ENCODE results near the gene PDE1C. TPM values are rescaled to one million over a fixed set of nuclear protein-coding genes. Genes with fewer than 3 reads are reported as not detected.
"Not testable (repeated sequence)": the region's sequence is repeated elsewhere in the genome, so short reads cannot be mapped to it uniquely, and the experiment has no call there.

Gene PDE1C
- total RNA-seq, 6 experiments from 2014 or later: 0.19 to 1.9 (median 1.2) TPM

GRCh38 chr7:31851119-31851518, 219.1 kb downstream of the PDE1C start:
- no peak for DNase-seq
- Mint-ChIP-seq H3K27ac (no peak overlapping the region), H3K9me3 (peaks cover 10% of the 10 kb centered on the region; the same call in 1 of the 2 replicates), H3K36me3 (ENCODE audit: low read depth) (no peaks in the 10 kb centered on the region; the same call in 1 of the 2 replicates), H3K4me3 (no peak overlapping the region), H3K27me3 (ENCODE audit: insufficient read depth) (no peaks in the 10 kb centered on the region), H3K4me1 (ENCODE audit: low read depth) (no peaks in the 10 kb centered on the region)
- TF ChIP-seq CTCF (IDR thresholded peaks at IDR 0.05): no peak

- no peaks in the 10 kb centered on the region for H3K27me3 Mint-ChIP-seq (ENCODE audit: insufficient read depth)
- H3K4me3 Mint-ChIP-seq: no peak overlapping the region
- no peak for TF ChIP-seq CTCF (IDR thresholded peaks at IDR 0.05)
- no peak for DNase-seq
- H3K27ac Mint-ChIP-seq: no peak overlapping the region
- no peaks in the 10 kb centered on the region for H3K4me1 Mint-ChIP-seq (ENCODE audit: low read depth)
- peaks cover 10% of the 10 kb centered on the region; the same call in 1 of the 2 replicates for H3K9me3 Mint-ChIP-seq
- H3K36me3 Mint-ChIP-seq (ENCODE audit: low read depth): no peaks in the 10 kb centered on the region; the same call in 1 of the 2 replicates
Measured at GRCh38 chr7:31850601-31851000, 219.6 kb downstream of the PDE1C start.

GRCh38 chr7:31850066-31850465, 220.1 kb downstream of the PDE1C start:
- Mint-ChIP-seq H3K4me1 (ENCODE audit: low read depth) (no peaks in the 10 kb centered on the region), H3K36me3 (ENCODE audit: low read depth) (no peaks in the 10 kb centered on the region; the same call in 1 of the 2 replicates), H3K9me3 (peaks cover 13% of the 10 kb centered on the region), H3K4me3 (no peak overlapping the region), H3K27me3 (ENCODE audit: insufficient read depth) (no peaks in the 10 kb centered on the region), H3K27ac (no peak overlapping the region)
- DNase-seq: no peak
- no peak for TF ChIP-seq CTCF (IDR thresholded peaks at IDR 0.05)

GRCh38 chr7:31835471-31835870, 234.7 kb downstream of the PDE1C start:
- no peaks in the 10 kb centered on the region for H3K36me3 Mint-ChIP-seq (ENCODE audit: low read depth)
- no peak for DNase-seq
- H3K27ac Mint-ChIP-seq: no peak overlapping the region
- H3K9me3 Mint-ChIP-seq: peaks cover 35% of the 10 kb centered on the region
- H3K4me1 Mint-ChIP-seq (ENCODE audit: low read depth): no peaks in the 10 kb centered on the region
- H3K4me3 Mint-ChIP-seq: no peak overlapping the region
- H3K27me3 Mint-ChIP-seq (ENCODE audit: insufficient read depth): no peaks in the 10 kb centered on the region
- TF ChIP-seq CTCF (IDR thresholded peaks at IDR 0.05): no peak

- H3K27me3 Mint-ChIP-seq (ENCODE audit: insufficient read depth); H3K27ac Mint-ChIP-seq; DNase-seq; H3K4me3 Mint-ChIP-seq; H3K36me3 Mint-ChIP-seq (ENCODE audit: low read depth); H3K4me1 Mint-ChIP-seq (ENCODE audit: low read depth): not testable (repeated sequence)
- H3K9me3 Mint-ChIP-seq: peaks cover 39% of the 10 kb centered on the region
Measured at GRCh38 chr7:31833625-31834024, 236.6 kb downstream of the PDE1C start.

GRCh38 chr7:31828520-31828919, 241.7 kb downstream of the PDE1C start:
- DNase-seq: no peak
- Mint-ChIP-seq H3K4me1 (ENCODE audit: low read depth) (no peaks in the 10 kb centered on the region), H3K4me3 (no peak overlapping the region), H3K36me3 (ENCODE audit: low read depth) (no peaks in the 10 kb centered on the region), H3K27ac (no peak overlapping the region), H3K9me3 (peaks cover 33% of the 10 kb centered on the region), H3K27me3 (ENCODE audit: insufficient read depth) (peaks cover 1% of the 10 kb centered on the region; the same call in 1 of the 2 replicates)
- TF ChIP-seq CTCF (IDR thresholded peaks at IDR 0.05): no peak
